ENCODE results near the gene MPND.

MPND gene

DNA sequence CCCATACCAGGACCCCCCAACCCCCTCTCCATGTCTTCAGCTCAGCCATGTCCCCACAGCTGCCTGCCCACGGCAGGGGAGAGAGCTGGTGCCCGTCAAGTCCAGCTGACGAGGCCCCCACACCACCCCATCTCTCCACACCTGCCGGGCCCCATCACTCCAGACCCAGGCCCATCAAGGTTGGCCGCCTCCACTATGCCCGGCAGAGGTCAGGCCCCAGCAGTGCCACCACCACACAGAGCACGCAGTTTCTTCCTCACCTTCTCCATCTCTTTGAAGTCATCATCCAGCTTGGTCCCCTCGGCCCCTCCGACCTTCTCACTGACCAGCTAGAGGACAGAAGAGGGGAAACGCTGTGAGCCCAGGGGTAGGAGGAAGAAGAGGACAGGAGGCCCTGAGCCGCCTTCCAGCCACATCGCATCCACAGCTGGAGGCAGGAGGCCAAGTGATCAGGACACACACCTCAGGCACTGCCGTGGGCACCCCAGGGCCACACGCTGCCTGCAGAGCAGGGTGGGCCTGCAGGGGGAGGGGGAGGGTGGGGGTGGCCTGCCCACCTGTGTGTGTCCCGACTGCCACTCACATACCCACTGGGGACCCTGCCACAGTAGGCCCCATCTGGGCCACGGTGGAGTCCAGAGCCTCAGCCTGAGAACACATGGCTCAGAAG is 23.4 kb downstream of the MPND start:
- DNase-seq (ENCODE audit: low spot score) = no peak

GRCh38 chr19:4367336-4367723 is 24.0 kb downstream of the MPND start:
- DNase-seq (ENCODE audit: low spot score) = no peak

DNA sequence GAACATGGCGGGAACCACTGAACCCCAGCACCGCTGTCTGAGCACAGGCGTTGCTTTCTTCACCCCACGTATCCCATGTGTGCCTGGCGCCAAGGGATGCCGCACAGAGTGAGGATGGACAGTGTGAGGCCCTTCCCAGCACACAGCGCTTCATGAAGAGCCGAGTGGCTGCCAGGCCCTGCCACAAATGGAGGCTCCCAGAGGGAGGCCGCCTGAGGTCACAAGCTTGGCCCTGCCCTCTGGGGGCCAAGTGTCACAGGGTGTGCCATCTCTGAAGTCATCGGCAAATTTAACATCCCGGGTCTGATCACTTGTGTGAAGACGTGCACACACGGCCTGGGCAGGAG is 24.4 kb downstream of the MPND start:
- no peak for DNase-seq (ENCODE audit: low spot score)

- no peak for DNase-seq (ENCODE audit: low spot score)
These were observed 24.9 kb downstream of the MPND start for GRCh38 chr19:4368128-4368820.

GRCh38 chr19:4369109-4369887 is 25.9 kb downstream of the MPND start:
- DNase-seq (ENCODE audit: low spot score) = no peak

DNA sequence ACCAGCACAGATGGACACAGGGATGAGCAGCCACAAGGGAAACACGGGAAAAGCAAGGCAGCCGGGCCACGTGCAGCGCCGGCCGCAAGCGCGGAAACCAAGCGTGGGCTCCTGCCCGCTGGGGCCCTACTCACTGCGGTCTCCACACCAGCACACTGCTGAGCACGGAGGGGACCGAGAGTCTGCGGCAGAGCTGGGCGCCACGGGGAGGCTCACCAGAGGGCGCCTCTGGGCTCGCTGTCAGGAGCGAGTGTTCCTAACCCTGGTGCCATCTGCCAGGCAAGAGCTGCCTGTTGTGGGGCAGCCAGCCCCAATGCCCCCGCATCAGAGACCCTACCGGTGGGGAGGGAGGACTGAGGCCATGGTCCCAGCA is 26.5 kb downstream of the MPND start:
- DNase-seq (ENCODE audit: low spot score) = no peak

- no peak for DNase-seq (ENCODE audit: low spot score)
These were observed 27.2 kb downstream of the MPND start for GRCh38 chr19:4370418-4371041.

DNA sequence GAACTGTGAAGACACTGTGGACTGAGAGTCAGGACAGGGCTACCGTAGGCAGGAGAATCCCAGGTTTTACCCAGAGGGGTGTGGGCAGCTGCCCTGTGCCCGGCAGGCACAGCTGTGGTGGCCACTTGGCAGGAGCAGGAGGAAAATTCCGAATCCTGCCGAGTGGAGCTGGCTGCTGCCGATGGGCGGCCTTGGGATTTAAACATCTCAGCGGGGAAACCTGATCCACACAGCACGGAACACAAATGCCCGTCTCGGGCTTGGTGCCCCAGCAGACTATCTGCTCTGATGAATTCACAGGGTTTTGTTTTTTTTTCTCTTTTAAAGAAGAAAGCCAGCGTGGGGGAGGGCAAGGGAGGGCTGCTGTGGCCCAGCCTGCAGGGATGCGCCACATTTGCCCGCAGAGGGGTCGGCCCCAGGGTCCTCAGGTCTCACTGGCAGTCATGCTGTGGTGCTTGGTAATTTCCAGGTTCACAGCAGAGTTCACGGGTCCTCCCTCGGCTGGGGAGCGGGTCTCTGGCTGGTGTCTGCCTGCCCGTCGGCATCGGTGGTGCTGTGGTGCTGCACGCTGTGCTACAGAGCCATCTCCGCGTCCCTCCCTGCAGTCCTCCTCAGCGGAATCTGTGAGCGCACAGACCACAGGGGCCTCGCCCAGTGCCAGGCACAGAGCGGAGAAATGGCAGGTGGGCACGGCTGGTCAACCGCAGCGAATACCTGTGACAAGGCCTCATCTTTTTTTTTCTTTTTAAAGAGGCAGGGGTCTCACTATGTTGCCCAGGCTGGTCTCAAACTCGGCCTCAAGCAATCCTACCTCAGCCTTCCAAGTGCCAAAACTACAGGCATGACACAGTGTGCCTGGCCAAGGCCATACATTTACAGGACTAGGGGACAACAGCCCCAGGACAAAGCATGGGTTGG is 28.1 kb downstream of the MPND start:
- no peak for DNase-seq (ENCODE audit: low spot score)

GRCh38 chr19:4372165-4373012 is 29.0 kb downstream of the MPND start:
- DNase-seq (ENCODE audit: low spot score) = no peak

GRCh38 chr19:4373013-4373367 is 29.6 kb downstream of the MPND start:
- no peak for DNase-seq (ENCODE audit: low spot score)

- DNase-seq (ENCODE audit: low spot score) = no peak
These were observed 30.5 kb downstream of the MPND start for GRCh38 chr19:4373601-4374497.

GRCh38 chr19:4374498-4375163 is 31.3 kb downstream of the MPND start:
- DNase-seq (ENCODE audit: low spot score) = no peak

GRCh38 chr19:4375164-4376027 is 32.0 kb downstream of the MPND start:
- DNase-seq (ENCODE audit: low spot score) = no peak

DNA sequence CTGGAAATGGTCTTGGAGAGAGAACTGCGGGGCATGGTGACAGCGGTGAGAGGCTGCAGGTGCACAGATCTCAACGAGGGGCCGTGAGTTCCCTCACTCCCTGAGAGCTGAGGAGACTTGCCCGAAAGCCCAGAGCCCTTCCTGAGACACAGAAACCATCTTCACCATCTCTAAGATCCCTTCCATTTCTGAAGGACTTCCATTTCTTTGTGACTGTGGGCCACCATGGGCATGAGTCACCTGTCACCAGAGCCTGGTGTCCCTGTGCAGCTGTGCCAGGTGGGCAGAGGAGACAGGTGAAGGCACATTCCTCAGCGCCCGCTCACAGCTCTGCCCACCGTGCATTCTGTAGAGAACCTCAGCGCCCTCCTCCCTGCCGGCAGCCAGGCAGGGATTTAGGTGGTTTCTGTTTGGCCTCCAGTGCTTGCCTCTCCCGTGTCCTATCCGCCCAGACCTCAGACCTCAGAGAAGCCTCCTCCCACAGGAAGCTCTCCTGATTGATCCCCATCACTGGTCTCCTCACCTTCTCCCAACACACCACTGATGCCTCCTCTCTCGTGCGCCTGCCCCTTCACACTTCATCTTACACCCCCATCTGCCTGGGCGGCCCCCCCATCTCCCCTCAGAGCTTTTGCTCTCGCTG is 32.8 kb downstream of the MPND start:
- DNase-seq (ENCODE audit: low spot score) = no peak

DNA sequence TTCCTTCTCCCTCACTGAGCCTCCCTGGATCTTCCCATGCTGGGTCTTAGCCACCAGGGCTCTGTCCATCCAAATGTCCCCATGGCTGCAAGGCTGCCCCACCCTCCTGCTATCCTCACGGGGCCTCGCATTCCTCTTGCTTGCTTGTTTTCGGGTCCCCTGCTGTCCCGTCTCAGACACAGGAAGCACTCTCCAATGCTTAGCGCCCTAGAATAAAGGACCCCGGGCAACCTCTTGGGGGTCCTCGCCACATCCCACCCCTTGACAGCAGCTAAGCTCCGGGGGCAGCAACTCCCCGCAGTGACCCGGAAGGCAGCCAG is 33.3 kb downstream of the MPND start:
- no peak for DNase-seq (ENCODE audit: low spot score)

DNA sequence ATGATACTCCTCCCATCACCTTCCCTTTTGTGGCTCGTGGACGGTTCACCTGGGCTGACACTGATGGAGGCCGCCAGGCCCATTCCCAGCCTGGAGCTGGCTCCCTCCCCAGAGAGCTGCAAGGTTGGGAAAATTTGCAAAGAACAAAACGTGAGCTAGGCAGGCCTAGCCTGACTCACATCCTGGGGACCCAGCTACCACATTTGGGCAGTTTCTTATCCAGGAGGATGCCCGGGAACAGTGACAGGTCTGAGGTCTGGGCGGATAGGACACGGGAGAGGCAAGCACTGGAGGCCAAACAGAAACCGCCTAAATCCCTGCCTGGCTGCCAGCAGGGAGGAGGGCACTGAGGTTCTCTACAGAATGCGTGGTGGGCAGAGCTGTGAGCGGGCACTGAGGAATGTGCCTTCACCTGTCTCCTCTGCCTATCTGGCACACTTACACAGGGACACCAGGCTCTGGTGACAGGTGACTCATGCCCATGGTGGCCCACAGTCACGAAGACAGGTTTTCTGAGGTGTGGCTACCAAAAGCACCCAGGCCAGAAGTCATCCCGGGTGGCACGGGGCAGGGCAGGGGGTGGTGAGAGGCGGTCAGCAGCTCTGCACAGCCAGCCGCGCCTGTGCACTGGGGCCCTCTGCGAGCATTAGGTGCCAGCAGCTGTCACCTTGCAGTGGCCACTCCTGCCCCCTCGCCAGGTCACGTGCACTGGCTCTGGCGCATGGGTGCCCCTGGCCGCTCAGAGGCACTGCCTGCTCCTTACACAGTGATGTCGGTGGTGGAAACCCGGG is 33.8 kb downstream of the MPND start:
- no peak for DNase-seq (ENCODE audit: low spot score)

DNA sequence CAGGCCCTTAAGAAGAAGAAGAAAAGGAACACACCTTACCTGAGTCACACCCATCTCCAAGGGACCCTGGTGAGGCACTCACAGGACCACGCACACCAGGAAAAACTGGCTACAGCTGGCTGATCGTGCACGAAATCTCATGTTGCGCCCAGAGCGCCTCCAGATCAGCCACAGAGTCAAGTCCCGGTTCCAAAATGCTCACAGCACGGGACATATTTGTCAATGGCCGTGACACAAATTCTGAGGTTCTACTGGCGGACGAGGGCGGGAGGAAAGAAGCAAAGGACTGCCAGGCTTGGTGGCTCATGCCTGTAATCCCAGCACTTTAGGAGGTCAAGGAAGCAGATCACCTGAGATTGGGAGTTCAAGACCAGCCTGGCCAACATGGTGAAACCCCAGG is 35.5 kb downstream of the MPND start:
- DNase-seq (ENCODE audit: low spot score) = no peak
